AG04449 (cell line): ENCODE data around the gene RDH5.

Source experiments
- CTCF ChIA-PET: fragments of 350-600 bp; formaldehyde crosslinking; extraction: SDS; loops from one replicate; lab custom pipeline; 2021; ENCODE audit warnings: antibody characterized with exemption; lab: Yijun Ruan, JAX
- POLR2A ChIA-PET: fragments of 400-600, 350-600 bp; formaldehyde crosslinking; extraction: SDS; loops from one replicate; lab custom pipeline; 2020; ENCODE audit warnings: antibody characterized with exemption, inconsistent platforms; lab: Yijun Ruan, JAX
- DNase-seq: peaks from one replicate; pipeline ENCODE4 v3.0.0-alpha.2; 2010; ENCODE audit warnings: low read depth, low spot score
- H3K4me3 ChIP-seq: 2 replicates; pipeline ENCODE4 v1.5.1; 2011; ENCODE audit warnings: low read depth, mild to moderate bottlenecking, control low read depth, low read length
- TF ChIP-seq, protein P1 (sequence below): IDR thresholded peaks from one replicate; pipeline ENCODE4 v1.5.1; 2011; ENCODE audit warnings: mild to moderate bottlenecking, moderate library complexity, low read length, control low read depth, inconsistent platforms; ENCODE audit not compliant: insufficient read depth; ENCODE audit errors: missing control alignments

Gene RDH5

DNA sequence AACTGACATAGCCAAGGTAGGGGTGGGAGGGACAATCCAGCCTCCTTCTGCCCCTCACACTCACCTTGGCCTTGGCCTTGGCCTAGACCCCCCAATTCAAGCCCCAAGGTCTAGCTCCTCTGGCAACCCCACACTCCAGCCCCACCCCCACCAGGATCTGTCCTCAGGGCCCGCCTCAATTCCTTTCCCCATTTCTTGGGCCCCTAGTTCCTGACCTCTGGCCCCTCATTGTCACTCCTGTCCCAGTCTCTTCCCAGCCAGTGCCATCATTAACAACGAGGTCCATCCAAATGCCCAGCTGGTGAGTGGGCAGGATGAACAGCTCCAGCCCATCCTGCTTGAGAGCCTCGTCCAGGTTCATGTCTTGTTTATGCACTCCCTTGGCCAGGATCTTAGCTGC lies 15.9 kb downstream of the RDH5 start:
- DNase-seq = no peak
- CTCF ChIA-PET = interaction anchor here (1.2 to 7.8 kb wide), 12 partner anchors 12 to 453 kb away, joined by 3 to 193 read pairs (median 46); partner anchors contain the start of genes ORMDL2, RDH5, SARNP and SMARCC2
- TF ChIP-seq, protein P1, sequence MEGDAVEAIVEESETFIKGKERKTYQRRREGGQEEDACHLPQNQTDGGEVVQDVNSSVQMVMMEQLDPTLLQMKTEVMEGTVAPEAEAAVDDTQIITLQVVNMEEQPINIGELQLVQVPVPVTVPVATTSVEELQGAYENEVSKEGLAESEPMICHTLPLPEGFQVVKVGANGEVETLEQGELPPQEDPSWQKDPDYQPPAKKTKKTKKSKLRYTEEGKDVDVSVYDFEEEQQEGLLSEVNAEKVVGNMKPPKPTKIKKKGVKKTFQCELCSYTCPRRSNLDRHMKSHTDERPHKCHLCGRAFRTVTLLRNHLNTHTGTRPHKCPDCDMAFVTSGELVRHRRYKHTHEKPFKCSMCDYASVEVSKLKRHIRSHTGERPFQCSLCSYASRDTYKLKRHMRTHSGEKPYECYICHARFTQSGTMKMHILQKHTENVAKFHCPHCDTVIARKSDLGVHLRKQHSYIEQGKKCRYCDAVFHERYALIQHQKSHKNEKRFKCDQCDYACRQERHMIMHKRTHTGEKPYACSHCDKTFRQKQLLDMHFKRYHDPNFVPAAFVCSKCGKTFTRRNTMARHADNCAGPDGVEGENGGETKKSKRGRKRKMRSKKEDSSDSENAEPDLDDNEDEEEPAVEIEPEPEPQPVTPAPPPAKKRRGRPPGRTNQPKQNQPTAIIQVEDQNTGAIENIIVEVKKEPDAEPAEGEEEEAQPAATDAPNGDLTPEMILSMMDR = no peak
- no peak overlapping the region for H3K4me3 ChIP-seq
- POLR2A ChIA-PET = no interaction called here

DNA sequence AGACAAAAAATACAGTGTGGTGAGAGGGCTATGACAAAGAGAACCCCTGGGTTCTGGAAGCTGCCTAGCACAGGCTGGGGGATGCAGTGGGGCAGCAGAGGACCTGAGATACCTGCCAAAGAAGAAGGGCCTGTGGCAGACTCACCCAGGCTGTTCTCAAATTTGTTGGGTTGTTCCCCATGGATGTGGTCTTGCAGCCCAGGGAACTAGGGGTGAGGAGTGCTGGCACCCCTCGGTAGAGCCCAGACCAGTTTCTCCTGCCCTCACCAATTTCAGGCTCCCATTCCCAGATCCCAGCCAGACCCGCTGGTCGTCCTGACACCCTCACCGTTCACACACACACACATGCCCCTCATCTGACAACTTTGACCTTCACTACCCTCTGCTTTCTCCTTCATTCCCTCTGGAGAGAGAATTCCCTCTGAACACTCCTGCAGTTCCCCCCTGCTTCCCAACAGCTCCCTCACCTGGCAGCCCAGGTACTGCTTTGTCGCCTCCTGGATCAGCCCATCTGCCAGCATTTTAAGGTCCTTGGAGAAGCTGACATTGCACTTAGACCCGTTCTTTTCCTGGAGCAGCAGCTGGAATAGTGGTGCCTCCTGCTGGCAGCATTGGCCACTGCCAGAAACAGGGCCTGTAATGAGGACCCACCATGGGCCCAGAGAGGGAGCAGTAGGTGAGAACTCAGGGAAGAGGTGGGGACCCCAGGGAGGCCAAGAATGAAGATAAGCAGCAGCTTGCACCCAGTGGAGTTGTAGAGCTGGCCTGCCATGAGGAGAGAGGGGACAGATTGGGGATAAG lies 16.8 kb downstream of the RDH5 start:
- TF ChIP-seq, protein P1 = peak; percentile 88
- ChIA-PET CTCF (interaction anchor here (0.7 to 7.8 kb wide), 44 partner anchors 8 to 549 kb away, joined by 3 to 193 read pairs (median 10); partner anchors contain the start of genes CD63, ORMDL2, PYM1 and RAB5B), POLR2A (interaction anchor here (0.7 to 1.0 kb wide), 2 partner anchors 12 to 81 kb away, joined by 3 read pairs; partner anchors contain the start of genes ORMDL2 and SARNP)
- no peak overlapping the region for H3K4me3 ChIP-seq
- DNase-seq = no peak

DNA sequence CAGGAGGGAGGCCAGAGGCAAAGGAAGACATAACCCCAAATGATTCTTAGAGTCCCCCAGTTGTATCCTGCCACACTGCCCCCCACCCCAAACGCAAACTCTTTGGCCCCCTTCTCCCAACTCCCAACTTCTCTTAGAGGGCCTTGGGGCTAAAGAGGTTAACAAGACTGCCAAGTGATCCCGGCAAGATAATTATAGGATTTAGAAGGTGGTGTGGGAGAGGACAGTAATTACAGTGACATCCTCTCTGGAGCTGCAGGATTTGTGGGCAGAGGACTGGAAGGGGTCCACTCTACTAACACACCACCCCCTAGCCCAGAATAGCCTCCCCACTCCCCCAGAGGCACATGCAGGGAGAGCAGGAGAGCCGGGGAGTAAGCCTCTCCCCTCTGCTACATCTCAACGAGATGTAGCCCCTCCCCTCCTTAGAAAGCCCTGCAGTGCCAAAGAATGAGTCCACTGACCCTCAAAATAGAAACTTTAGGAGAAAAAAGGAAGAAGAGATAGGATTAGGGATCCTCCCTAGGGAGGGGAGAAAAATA lies 17.5 kb downstream of the RDH5 start:
- ChIA-PET POLR2A (interaction anchor here (0.7 to 2.1 kb wide), 5 partner anchors 8 to 292 kb away, joined by 3 to 19 read pairs (median 3); partner anchors contain the start of genes CD63, ORMDL2 and SARNP), CTCF (interaction anchor here (0.8 to 7.8 kb wide), 70 partner anchors 9 to 550 kb away, joined by 3 to 193 read pairs (median 8); partner anchors contain the start of genes BLOC1S1, CD63, DGKA and ERBB3)
- DNase-seq = no peak
- H3K4me3 ChIP-seq = peak overlapping the region; percentile 78
- TF ChIP-seq, protein P1 = no peak

DNA sequence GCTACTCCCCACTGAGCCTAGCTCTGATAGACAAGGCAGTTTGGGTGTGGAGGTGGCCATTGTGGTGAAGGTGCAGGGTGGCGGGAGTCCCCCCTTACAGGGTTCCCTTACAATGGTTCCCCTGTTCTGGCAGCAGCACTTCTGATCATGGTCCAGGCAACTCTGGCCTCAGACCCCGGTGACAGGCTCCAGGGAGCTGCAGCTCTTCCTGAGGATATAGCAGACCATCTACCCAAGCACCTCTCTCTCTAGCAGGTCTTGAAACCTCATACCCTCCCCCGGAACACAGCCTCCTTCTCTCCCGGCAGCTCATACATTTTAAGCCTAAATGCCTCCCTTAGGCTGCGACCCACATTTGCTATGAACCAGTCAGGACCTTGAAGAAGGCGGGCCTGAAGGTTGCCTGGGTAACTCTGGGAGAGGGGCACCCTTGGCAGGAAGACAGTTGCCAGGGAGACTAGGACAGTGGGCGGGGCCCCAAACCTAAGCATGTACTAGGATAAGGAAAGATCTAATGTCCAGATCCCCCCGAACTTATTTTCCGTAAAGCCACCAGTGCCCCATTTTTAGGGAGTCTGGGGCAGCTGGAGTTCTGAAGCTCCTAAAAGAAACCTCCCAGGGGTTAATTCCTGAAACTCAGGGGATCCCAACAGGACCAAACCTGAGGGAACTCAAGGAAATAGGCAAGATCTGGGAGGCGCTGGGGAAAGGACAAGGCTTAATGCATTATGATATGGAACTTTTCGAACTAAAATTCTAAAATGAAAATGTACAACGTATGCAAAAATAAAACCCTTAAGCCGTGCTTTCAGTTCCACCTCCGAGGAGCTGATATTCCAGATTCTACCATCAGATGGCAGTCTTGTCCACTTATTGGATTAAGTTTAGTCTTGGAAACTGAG lies 18.2 kb downstream of the RDH5 start:
- ChIA-PET POLR2A (interaction anchor here (0.8 to 2.1 kb wide), 5 partner anchors 9 to 380 kb away, joined by 3 to 19 read pairs (median 4); partner anchors contain the start of genes CD63 and ZC3H10), CTCF (interaction anchor here (0.6 to 7.8 kb wide), 83 partner anchors 9 to 551 kb away, joined by 3 to 193 read pairs (median 6); partner anchors contain the start of genes BLOC1S1, CD63, DGKA and ERBB3)
- no peak for DNase-seq
- H3K4me3 ChIP-seq = peak overlapping the region; percentile 78
- TF ChIP-seq, protein P1 = peak; percentile 56

DNA sequence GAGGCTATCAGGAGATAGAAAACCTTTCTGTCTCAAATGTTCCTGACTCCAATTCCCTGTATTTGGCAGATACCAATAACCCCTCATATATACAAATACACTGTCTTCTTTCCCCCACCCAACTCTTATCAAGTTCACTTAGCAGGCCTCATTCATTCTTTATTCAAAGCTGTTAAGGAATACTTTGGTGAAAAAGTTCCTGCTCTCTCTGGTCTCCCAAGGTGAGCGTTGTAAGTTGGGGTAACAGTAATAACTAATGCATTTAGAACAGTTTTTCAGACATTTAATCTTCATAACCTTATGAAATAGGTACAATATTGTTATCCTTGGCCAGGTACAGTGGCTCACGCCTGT lies 18.8 kb downstream of the RDH5 start:
- TF ChIP-seq, protein P1 = no peak
- CTCF ChIA-PET = interaction anchor here (0.6 to 7.8 kb wide), 67 partner anchors 9 to 483 kb away, joined by 3 to 193 read pairs (median 7); partner anchors contain the start of genes BLOC1S1, CD63, DGKA and ERBB3
- no peak overlapping the region for H3K4me3 ChIP-seq
- no peak for DNase-seq
- POLR2A ChIA-PET = interaction anchor here (0.9 to 2.1 kb wide), 3 partner anchors 10 to 379 kb away, joined by 4 to 19 read pairs (median 4); partner anchors contain the start of genes CD63 and ZC3H10
